ENCODE results near the gene GPX4. TPM values are rescaled to one million over a fixed set of nuclear protein-coding genes. Genes with fewer than 3 reads are reported as not detected.

GPX4 gene
- total and polyA plus RNA-seq, 2 of the 13 experiments (the other 11 are each of a cell fraction or from before 2014, with no cell fraction given) = 535 to 613 TPM

GRCh38 chr19:1154731-1155351, 51.0 kb downstream of the GPX4 start:
- peaks cover 8% of the 10 kb centered on the region for H3K79me2 ChIP-seq (ENCODE audit: insufficient read depth, low read length)
- WGBS (ENCODE audit: low lambda C conversion rate) = 14% methylated on average over 10 of the region's 32 CpGs
- ChIA-PET CTCF (ENCODE audit: low intra/inter-chr PET ratio, low total read pairs) (no interaction called here), POLR2A (interaction anchor here (1.4 to 2.3 kb wide), 2 partner anchors 12 to 41 kb away, joined by 3 to 6 read pairs; no protein-coding TSS in a partner anchor)
- H3K4me2 ChIP-seq (ENCODE audit: low read depth, low read length) = peak overlapping the region; percentile 70
- H3K9me3 ChIP-seq (ENCODE audit: low read length) = no peaks in the 10 kb centered on the region
- no peaks in the 10 kb centered on the region for H3K27me3 ChIP-seq (ENCODE audit: control insufficient read depth in 1 of 2, insufficient read depth in 2 of 2, low read length in 2 of 2)
- no peak overlapping the region for H2AFZ ChIP-seq (ENCODE audit: low read length)
- FAIRE-seq (no peak), DNase-seq (ENCODE audit: low spot score) (peak; percentile 67), ATAC-seq (peak; percentile 61)
- peak overlapping the region in 1 of 3 experiments; percentile 61; a peak in 1 of 6 replicates for H3K4me3 ChIP-seq (replicated peaks in 1 of 3; ENCODE audit: insufficient read depth in 1 of 3, low read depth in 2 of 3, low read length in 3 of 3)
- peaks cover 20% of the 10 kb centered on the region for H3K4me1 ChIP-seq (ENCODE audit: insufficient read depth, low read length)
- peaks cover 4% of the 10 kb centered on the region; the same call in 1 of the 2 replicates for H4K20me1 ChIP-seq (ENCODE audit: insufficient read depth, low read length)
- in situ Hi-C loops (cut with HindIII; ENCODE audit: extremely low pct_ligation_motif_present, low pct_unique_long_range_greater_than_20kb) (loop anchor here (5.0 kb wide), 1 partner anchor 38 kb away; no protein-coding TSS in a partner anchor), intact Hi-C loops (cut with micrococcal nuclease; ENCODE audit: unreplicated experiment) (no loop called here)
- H3K27ac ChIP-seq (ENCODE audit: extremely low read length, insufficient read depth, low read length) = peak overlapping the region; percentile 49
- no TSS peak for BruUV-seq (replicated peaks)
- H3K9ac ChIP-seq (ENCODE audit: insufficient read depth, low read depth, low read length) = peak overlapping the region; percentile 61; the same call in 1 of the 2 replicates
- H3K36me3 ChIP-seq (replicated peaks in 1 of 2; ENCODE audit: control insufficient read depth in 1 of 2, insufficient read depth in 2 of 2, low read length in 2 of 2) = peaks cover 4 to 8% of the 10 kb centered on the region in 2 experiments; a peak in 4 of 5 replicates
- no peak for TF ChIP-seq SNAPC4 (CRISPR knock-in tag; IDR thresholded peaks at IDR 0.05)
- peak; percentile 13; the same call in 1 of the 2 replicates for TF ChIP-seq SP5 (CRISPR knock-in tag; IDR thresholded peaks at IDR 0.05; ENCODE audit: borderline replicate concordance, low read depth)
- TF ChIP-seq, protein P1, sequence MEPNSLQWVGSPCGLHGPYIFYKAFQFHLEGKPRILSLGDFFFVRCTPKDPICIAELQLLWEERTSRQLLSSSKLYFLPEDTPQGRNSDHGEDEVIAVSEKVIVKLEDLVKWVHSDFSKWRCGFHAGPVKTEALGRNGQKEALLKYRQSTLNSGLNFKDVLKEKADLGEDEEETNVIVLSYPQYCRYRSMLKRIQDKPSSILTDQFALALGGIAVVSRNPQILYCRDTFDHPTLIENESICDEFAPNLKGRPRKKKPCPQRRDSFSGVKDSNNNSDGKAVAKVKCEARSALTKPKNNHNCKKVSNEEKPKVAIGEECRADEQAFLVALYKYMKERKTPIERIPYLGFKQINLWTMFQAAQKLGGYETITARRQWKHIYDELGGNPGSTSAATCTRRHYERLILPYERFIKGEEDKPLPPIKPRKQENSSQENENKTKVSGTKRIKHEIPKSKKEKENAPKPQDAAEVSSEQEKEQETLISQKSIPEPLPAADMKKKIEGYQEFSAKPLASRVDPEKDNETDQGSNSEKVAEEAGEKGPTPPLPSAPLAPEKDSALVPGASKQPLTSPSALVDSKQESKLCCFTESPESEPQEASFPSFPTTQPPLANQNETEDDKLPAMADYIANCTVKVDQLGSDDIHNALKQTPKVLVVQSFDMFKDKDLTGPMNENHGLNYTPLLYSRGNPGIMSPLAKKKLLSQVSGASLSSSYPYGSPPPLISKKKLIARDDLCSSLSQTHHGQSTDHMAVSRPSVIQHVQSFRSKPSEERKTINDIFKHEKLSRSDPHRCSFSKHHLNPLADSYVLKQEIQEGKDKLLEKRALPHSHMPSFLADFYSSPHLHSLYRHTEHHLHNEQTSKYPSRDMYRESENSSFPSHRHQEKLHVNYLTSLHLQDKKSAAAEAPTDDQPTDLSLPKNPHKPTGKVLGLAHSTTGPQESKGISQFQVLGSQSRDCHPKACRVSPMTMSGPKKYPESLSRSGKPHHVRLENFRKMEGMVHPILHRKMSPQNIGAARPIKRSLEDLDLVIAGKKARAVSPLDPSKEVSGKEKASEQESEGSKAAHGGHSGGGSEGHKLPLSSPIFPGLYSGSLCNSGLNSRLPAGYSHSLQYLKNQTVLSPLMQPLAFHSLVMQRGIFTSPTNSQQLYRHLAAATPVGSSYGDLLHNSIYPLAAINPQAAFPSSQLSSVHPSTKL (CRISPR knock-in tag; IDR thresholded peaks at IDR 0.05) = 0 out of 2 replicates have a peak, but pooled peaks have one; percentile 35
- peak; percentile 53; the same call in 1 of the 2 replicates for TF ChIP-seq GABPB1 (CRISPR knock-in tag; IDR thresholded peaks at IDR 0.05)
- TF ChIP-seq, protein P2, sequence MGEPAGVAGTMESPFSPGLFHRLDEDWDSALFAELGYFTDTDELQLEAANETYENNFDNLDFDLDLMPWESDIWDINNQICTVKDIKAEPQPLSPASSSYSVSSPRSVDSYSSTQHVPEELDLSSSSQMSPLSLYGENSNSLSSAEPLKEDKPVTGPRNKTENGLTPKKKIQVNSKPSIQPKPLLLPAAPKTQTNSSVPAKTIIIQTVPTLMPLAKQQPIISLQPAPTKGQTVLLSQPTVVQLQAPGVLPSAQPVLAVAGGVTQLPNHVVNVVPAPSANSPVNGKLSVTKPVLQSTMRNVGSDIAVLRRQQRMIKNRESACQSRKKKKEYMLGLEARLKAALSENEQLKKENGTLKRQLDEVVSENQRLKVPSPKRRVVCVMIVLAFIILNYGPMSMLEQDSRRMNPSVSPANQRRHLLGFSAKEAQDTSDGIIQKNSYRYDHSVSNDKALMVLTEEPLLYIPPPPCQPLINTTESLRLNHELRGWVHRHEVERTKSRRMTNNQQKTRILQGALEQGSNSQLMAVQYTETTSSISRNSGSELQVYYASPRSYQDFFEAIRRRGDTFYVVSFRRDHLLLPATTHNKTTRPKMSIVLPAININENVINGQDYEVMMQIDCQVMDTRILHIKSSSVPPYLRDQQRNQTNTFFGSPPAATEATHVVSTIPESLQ (CRISPR knock-in tag; conservative IDR thresholded peaks at IDR 0.05) = no peak
- no peak for TF ChIP-seq ZNF772 (CRISPR knock-in tag; IDR thresholded peaks at IDR 0.05)
- TF ChIP-seq LCORL (IDR thresholded peaks at IDR 0.05) = no peak
- 0 out of 2 replicates have a peak, but pooled peaks have one; percentile 23 for TF ChIP-seq LCORL (CRISPR knock-in tag; IDR thresholded peaks at IDR 0.05)
- TF ChIP-seq TBP (CRISPR knock-in tag; IDR thresholded peaks at IDR 0.05) = no peak
- TF ChIP-seq CBX2 (IDR thresholded peaks at IDR 0.05; ENCODE audit: low read depth, low read length) = no peak
- no peak for TF ChIP-seq CBX2 (CRISPR knock-in tag; IDR thresholded peaks at IDR 0.05; ENCODE audit: low read depth)
